Measurements from ENCODE around the gene EPB41L4A.

GRCh38 chr5:112316731-112317130 lies 102.3 kb downstream of the EPB41L4A start:
- TF ChIP-seq HDGF (IDR thresholded peaks at IDR 0.05; ENCODE audit: borderline replicate concordance) (no peak), FOXM1 (IDR thresholded peaks at IDR 0.05; ENCODE audit: borderline replicate concordance) (no peak), FOXA1 (IDR thresholded peaks at IDR 0.05) (no peak), SP1 (IDR thresholded peaks at IDR 0.05) (no peak), CTBP1 (IDR thresholded peaks at IDR 0.05; ENCODE audit: borderline replicate concordance) (no peak), ELF4 (IDR thresholded peaks at IDR 0.05) (no peak), NFRKB (IDR thresholded peaks at IDR 0.05) (no peak), BHLHE40 (IDR thresholded peaks at IDR 0.05; ENCODE audit: borderline replicate concordance) (no peak)

All from HEK293T (cell line).